ENCODE measurements around the gene BMP5.
"Not testable (repeated sequence)": the region's sequence is repeated elsewhere in the genome, so short reads cannot be mapped to it uniquely, and the experiment has no call there.

Gene BMP5

GRCh38 chr6:55875400-55875799 is at the start of gene BMP5:
Gene BMP5, minus strand, starts transcription at chr6:55875590. Its CDS starts 725 bp downstream, at chr6:55874865.
- DNase-seq (ENCODE audit: low spot score) = no peak

- DNase-seq (ENCODE audit: low spot score) = no peak
These were observed 47.0 kb upstream of the BMP5 start for GRCh38 chr6:55922406-55922805.

- DNase-seq (ENCODE audit: low spot score) = no peak
These were observed 44.4 kb upstream of the BMP5 start for GRCh38 chr6:55919716-55920308.

GRCh38 chr6:55918639-55919038 is 43.2 kb upstream of the BMP5 start:
- DNase-seq (ENCODE audit: low spot score) = peak; percentile 11

- DNase-seq (ENCODE audit: low spot score) = no peak
These were observed 42.5 kb upstream of the BMP5 start for GRCh38 chr6:55917751-55918415.

- no peak for DNase-seq (ENCODE audit: low spot score)
These were observed 40.8 kb upstream of the BMP5 start for GRCh38 chr6:55916188-55916587.

GRCh38 chr6:55913228-55914195 is 38.1 kb upstream of the BMP5 start:
- no peak for DNase-seq (ENCODE audit: low spot score)

GRCh38 chr6:55910466-55910865 is 35.1 kb upstream of the BMP5 start:
- DNase-seq (ENCODE audit: low spot score) = not testable (repeated sequence)

- not testable (repeated sequence) for DNase-seq (ENCODE audit: low spot score)
These were observed 34.5 kb upstream of the BMP5 start for GRCh38 chr6:55909911-55910310.

GRCh38 chr6:55902796-55903195 is 27.4 kb upstream of the BMP5 start:
- DNase-seq (ENCODE audit: low spot score) = no peak

GRCh38 chr6:55901765-55902270 is 26.4 kb upstream of the BMP5 start:
- no peak for DNase-seq (ENCODE audit: low spot score)

- no peak for DNase-seq (ENCODE audit: low spot score)
These were observed 23.0 kb upstream of the BMP5 start for GRCh38 chr6:55898342-55898741.

- DNase-seq (ENCODE audit: low spot score) = no peak
These were observed 22.0 kb upstream of the BMP5 start for GRCh38 chr6:55897346-55897745.

- no peak for DNase-seq (ENCODE audit: low spot score)
These were observed 20.8 kb upstream of the BMP5 start for GRCh38 chr6:55895972-55896730.

- no peak for DNase-seq (ENCODE audit: low spot score)
These were observed 17.5 kb upstream of the BMP5 start for GRCh38 chr6:55892749-55893357.

GRCh38 chr6:55888917-55889316 is 13.5 kb upstream of the BMP5 start:
- no peak for DNase-seq (ENCODE audit: low spot score)

GRCh38 chr6:55886185-55886836 is 10.9 kb upstream of the BMP5 start:
- DNase-seq (ENCODE audit: low spot score) = no peak

- no peak for DNase-seq (ENCODE audit: low spot score)
These were observed 7.6 kb upstream of the BMP5 start for GRCh38 chr6:55882718-55883569.

- DNase-seq (ENCODE audit: low spot score) = no peak
These were observed 1.9 kb upstream of the BMP5 start for GRCh38 chr6:55877283-55877682.

GRCh38 chr6:55874316-55874715 is 1.1 kb downstream of the BMP5 start:
- no peak for DNase-seq (ENCODE audit: low spot score)

Data from AG20443 (cell line).